Suppressor macrophage treated with lipopolysaccharide for 4 hours (primary cell): ENCODE measurements around the gene MBD1.
"Not testable (repeated sequence)": the region's sequence is repeated elsewhere in the genome, so short reads cannot be mapped to it uniquely, and the experiment has no call there.

ENCODE experiments used
- DNase-seq: peaks from one replicate; pipeline ENCODE4 v3.0.0-alpha.2; 2020

MBD1 gene

DNA sequence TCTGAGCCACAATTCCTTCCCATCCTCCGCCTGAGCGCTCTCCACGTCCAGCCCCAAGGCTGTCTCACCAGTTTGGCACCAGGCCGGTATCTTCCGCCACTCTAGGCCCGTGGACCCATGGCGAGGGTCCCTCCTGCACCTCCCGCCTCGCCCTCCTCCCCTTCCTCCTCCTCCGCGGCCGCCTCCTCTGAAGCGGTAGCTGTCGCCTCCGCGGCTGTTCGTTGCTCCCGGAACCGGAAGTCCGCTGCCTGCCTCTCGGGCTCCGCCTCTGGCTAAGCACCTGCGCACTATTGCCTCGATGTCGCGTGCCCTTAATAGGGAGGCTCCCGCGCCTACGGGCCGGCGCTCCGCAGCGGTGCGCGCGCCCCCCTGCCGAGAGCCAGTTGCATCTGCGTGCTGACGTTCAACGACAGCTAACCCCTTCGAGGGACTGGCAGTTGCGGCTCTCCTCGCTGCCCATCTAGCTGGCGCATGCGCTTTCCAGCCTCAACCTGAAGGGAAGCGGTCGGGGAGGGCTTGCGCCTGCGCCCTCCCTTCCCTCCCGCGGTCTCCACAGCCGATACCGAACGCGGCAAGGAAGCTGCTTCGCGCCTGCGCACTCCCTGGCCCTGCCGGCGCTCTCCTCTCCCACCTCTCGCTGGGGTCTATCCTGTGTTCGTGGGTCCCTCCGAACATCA lies at the start of gene MBD1:
TSS of gene MBD1 (minus strand) at position 229 of the 677 bp plus-strand sequence. CDS start 1,531 bp downstream, outside the sequence.
- peak; percentile 99 for DNase-seq

DNA sequence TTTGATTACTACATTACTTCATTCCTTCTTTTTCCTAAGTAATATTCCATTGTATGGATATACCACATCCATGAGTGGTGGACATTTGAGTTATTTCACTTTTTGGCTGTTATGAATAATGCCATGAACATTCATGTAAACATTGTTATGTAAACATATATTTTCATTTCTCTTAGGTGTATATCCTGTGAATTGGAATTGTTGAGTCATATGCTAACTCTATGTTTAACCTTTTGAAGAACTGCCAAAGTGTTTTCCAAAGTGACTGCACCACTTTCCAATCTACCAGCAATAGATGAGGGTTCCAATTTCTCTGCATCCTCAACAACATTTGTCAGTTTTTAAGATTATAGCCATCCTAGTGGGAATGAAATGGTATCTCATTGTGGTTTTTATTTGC lies 48.9 kb upstream of the MBD1 start:
- no peak for DNase-seq

- no peak for DNase-seq
Observed at GRCh38 chr18:50327983-50328382, 46.7 kb upstream of the MBD1 start.

- DNase-seq = no peak
Observed at GRCh38 chr18:50320719-50321118, 39.4 kb upstream of the MBD1 start.

DNA sequence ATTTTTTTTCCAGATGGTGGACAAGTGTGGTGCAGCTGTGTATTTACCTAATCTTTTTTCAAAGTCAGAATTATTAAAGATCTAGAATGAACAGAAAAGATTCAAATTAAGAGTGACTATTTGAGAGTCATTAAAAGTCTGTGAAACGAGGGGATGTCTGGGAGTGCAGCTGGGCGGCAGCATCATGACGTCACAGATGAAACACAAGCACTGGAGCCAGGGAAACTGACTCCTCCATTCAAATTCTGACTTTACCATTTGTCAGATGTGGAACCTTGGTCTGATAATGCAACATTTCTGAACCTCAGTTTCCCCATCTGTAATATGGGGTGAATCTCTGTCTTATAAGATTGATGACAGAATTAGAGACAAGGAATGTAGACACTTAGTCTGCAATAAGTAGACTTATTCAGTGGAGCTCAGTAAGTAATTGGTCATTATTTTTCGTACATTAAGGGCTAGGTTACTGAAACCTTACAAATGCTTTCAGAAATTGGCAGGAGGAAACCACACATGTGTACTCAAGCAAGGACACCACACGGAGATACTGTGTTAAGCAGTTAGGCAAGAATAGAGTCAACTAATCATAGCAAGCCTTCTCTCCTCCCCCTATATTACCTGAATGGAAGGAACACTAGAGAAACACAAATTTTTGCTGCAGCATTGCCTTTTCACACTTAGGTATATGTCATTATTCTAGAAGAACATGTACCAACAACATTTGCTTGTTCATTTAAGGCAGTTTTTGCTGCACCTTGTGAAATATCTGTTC lies 34.0 kb upstream of the MBD1 start:
- no peak for DNase-seq

- DNase-seq = no peak
Observed at GRCh38 chr18:50313873-50314460, 32.6 kb upstream of the MBD1 start.

DNA sequence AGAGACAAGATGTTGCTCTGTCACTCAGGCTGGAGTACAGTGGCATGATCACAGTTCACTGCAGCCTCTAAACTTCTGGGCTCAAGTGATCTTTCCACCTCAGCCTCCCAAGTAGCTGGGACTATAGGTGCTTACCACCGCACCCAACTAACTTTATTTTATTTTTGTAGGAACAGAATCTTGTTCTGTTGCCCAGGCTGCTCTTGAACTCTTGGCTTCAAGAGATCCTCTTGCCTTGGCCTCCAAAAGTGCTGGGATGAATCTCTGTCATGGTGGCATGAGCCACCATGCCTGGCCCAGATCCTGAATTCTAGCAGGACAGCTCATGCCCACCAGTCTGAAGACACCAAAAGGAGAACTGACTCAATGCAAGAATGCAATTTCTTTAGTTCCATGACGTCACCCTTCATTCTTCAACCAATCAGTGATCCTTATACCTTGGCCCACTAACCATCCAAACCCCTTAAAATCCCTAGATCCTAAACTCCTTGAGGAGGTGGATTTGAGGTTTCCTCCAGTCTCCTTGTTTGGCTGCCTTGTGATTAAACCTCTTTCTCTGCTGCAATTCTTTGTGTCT lies 31.8 kb upstream of the MBD1 start:
- peak; percentile 30 for DNase-seq

DNA sequence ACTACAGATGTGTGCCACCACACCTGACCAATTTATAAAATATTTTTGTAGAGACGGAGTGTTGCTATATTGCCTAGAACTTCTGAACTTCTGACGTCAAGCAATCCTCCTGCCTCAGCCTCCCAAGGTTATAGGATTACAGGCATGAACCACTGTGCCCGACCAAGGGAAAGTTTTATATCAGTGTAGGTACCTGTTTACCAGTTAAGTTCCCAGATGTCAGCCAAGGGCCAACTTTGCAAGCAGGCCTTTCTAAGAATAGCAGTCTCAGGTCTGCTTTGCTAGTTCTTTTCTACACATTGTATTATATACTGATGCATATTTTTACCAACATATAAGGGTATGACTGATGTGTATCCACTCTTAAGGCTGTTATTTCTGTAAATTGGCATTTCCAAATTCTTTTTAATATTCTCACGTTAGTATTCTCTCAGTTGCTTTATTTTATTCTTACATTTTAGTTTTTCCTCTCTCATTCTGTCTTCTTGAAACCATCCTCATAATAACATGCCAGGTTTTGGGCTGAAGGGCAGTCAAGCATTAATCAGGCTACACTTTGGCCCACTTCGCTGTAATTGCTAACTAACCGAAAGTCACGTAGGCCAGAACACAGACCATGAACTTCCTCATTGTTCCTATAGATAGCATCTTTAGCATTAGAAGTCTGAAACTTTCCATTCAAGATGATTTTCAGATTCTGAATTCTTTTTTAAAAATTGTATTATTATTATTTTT lies 31.1 kb upstream of the MBD1 start:
- no peak for DNase-seq

GRCh38 chr18:50311650-50312049 lies 30.3 kb upstream of the MBD1 start:
- no peak for DNase-seq

- DNase-seq = no peak
Observed at GRCh38 chr18:50310080-50310479, 28.8 kb upstream of the MBD1 start.

DNA sequence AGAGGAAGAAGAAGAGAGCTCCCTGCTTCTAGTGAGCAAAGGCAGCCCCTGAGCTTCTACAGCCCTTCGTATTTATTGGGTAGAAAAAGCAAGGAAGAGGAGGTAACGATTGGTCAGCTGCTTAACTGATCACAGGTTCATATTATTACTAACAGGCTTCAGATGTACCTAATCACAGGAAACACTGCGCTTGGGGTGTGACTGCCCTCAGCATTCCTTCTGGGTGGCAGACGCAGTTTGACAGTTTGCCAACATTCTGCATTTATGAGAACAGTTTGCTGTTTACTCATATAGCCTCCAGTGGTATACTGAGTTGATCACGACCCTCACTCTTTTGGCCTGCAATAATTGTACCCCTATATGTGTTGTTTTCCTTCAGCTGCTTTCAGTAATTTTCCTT lies 27.5 kb upstream of the MBD1 start:
- DNase-seq = not testable (repeated sequence)

GRCh38 chr18:50307738-50308470 lies 26.6 kb upstream of the MBD1 start:
- peak; percentile 99 for DNase-seq

DNA sequence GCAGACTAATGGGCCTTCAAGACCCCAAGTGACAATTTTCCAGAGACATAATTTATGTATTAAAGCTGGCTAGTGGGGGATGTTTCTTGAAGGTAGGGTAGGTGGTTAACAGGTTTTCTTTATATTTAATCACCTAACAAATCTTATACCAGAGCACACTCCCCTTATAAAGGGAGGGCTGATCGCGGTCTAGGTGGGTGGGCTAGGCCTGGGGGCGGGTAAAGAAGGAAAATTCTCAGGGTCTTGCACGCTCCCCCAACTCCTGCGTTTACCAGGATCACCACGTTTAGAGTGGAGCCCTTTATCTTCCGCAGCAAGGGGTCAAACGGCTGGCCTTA lies 26.0 kb upstream of the MBD1 start:
- DNase-seq = no peak

DNA sequence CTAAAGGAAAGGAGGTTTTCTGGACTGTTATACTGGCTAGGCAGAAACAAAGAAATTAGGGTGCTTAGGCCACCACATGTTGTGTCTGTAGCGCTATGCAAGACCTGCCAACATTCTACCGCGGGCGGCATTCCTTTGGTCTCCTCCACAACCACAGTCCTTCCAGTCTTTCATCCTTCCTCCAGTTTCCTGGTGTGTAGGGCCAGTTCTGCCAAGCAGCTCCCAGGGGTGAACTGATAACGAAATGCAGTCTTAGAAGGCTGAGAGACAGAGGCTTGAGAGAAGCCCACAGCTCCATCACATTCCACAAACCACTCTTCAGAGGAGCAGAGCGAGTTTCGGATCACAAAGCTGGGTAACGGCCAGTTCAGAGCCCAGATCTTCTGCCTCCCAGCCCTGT lies 25.6 kb upstream of the MBD1 start:
- no peak for DNase-seq

DNA sequence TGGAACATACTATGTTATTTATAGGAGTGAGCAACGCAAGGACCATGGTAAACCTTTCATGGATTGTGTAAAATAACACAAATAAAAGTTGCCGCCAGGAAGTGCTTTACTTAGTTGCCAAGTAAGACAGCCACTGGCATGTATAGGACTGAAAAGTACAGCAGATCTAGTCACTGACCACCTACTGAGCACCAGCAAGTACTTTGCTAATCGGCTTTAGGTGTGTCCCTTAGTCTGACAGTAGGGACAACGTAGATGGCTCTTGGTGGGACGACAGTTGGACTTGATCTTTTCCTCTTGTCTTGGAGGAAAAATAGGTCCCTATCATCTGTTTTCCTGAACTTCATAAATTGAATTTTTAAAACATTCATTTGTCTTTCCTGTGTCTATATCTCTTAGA lies 19.8 kb upstream of the MBD1 start:
- no peak for DNase-seq

GRCh38 chr18:50299626-50300388 lies 18.5 kb upstream of the MBD1 start:
- no peak for DNase-seq

GRCh38 chr18:50298443-50299284 lies 17.3 kb upstream of the MBD1 start:
- DNase-seq = no peak

DNA sequence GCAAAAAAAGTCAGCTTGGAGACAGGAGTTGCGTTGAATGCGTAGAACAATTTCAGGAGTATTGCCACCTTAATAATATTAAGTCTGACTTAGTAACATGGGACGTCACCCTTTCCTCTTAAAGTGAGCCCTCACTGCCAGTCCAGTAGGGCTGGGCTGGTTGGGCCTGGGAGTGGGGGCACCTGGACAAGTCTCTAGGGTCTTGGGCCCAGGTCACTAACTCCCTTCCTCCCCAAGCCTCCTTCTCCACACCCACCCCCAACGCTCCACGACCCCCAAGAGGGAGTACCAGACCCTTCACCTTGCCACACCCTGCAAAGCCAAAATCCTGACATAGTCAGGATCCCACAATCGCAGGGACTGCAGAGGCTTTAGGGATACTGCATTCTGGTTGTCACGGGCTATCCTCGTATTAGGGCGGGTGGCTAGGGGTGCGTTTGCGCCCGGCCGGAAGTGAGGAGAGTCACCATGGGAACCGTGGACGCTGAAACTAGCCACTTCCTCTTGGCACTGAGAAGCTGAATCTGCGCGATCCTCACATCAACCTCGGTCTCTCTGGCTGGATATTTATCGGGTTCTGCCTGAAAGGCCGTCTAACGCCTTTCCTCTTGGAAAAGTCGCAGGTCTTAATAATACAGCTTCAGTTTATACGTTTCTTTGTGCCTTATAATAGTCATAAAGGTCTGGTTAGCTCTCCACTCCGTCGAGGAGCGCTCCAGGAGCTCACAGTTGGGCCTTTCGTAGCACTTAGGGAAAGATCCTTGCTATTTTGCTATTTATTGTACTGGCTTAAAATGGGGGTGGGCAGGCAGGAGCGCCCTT lies 16.5 kb upstream of the MBD1 start:
- DNase-seq = peak; percentile 88

GRCh38 chr18:50293039-50293438 lies 11.7 kb upstream of the MBD1 start:
- no peak for DNase-seq

GRCh38 chr18:50289108-50289443 lies 7.8 kb upstream of the MBD1 start:
- no peak for DNase-seq
